ENCODE measurements around the gene PTPRG.
"Not testable (repeated sequence)": the region's sequence is repeated elsewhere in the genome, so short reads cannot be mapped to it uniquely, and the experiment has no call there.

Gene PTPRG

GRCh38 chr3:61802772-61803171 is 241.4 kb downstream of the PTPRG start:
- DNase-seq (ENCODE audit: low read depth): no peak

GRCh38 chr3:61803983-61804382 is 242.6 kb downstream of the PTPRG start:
- DNase-seq (ENCODE audit: low read depth): no peak

DNA sequence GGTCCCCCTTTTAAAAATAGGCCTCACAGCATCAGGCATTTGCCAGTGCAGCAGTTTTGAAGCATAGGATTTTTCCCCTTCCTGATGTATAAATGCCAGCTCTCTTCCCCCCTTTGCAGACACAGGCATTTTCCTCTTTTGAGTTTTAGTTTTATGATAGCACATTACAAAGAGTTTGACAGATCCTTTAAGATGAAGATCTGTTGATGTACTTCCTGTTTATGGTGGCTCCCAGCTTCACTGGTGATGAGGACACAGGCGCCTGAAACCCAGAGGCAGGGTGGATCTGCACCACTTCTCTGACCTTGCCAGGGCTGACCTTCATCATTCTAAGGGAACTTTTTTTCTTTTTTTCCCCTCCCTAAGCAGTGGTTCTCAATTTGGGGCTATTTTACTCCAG is 243.4 kb downstream of the PTPRG start:
- no peak for DNase-seq (ENCODE audit: low read depth)

GRCh38 chr3:61805510-61806080 is 244.2 kb downstream of the PTPRG start:
- no peak for DNase-seq (ENCODE audit: low read depth)

DNA sequence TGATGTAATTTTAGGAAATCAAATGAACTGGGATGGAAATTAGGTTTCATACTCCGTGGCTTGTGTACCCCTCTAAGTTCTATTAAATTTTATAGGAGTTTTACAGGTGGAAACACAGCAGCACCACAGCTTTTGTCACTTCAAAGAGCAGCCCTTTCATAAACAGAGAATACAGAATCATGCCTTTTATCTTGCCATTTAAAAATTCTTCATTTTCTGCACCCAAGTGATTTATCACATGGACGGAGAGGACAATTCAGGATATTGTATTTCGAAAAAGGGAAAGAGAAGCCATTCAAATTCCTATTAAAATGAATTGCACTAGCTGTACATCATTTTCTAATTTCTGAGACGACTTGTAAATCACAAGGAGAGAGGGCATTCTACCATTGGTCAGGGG is 245.4 kb downstream of the PTPRG start:
- no peak for DNase-seq (ENCODE audit: low read depth)

GRCh38 chr3:61807865-61808276 is 246.5 kb downstream of the PTPRG start:
- DNase-seq (ENCODE audit: low read depth): no peak

GRCh38 chr3:61808526-61808925 is 247.2 kb downstream of the PTPRG start:
- no peak for DNase-seq (ENCODE audit: low read depth)

GRCh38 chr3:61808999-61809398 is 247.6 kb downstream of the PTPRG start:
- DNase-seq (ENCODE audit: low read depth): no peak

DNA sequence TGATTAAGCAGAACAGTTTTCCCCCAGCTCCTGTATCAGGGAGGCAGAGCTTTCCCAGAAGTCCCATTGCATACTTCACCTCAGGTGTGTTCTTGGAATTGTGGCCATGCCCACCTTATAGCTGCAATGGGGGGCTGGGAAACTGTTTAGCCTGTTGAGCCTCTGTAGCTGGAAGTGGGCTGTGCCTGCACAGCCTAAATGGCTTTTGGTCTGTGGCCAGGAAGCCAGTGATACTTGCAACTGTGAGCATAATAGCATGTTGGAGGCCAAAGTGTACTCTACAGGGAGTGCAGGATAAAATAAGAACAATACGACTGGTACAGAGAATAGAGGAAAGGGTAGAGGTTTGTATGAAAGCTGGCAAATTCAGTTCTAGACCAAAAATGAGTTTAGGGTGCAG is 248.5 kb downstream of the PTPRG start:
- DNase-seq (ENCODE audit: low read depth): no peak

DNA sequence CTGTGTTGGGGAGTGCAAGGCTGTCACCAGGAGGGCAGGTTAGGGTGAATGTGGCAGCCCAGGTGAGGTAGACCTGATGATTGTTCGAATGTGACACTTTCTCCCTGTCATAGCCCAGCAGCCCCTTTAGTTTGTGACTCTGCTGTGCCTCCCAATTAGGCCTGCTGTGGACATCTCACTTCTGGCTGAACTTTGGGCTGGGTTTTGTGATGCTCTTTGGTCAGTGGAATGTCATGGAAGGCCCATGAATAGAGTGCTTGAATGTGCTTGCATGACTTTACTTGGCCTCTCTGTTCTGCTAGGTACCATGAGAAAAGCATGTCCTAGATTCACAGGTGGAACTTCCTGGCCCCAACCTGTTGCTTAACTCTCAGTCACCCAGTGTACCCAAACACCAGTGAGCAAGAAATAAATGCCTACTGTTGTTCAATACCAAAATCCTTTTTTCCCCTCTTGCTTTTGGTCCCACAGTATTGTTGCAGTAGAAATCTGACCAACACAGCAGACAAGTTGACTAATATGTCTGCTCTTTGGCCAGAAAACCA is 249.7 kb downstream of the PTPRG start:
- no peak for DNase-seq (ENCODE audit: low read depth)

- DNase-seq (ENCODE audit: low read depth): no peak
These were observed 250.3 kb downstream of the PTPRG start for GRCh38 chr3:61811652-61812051.

DNA sequence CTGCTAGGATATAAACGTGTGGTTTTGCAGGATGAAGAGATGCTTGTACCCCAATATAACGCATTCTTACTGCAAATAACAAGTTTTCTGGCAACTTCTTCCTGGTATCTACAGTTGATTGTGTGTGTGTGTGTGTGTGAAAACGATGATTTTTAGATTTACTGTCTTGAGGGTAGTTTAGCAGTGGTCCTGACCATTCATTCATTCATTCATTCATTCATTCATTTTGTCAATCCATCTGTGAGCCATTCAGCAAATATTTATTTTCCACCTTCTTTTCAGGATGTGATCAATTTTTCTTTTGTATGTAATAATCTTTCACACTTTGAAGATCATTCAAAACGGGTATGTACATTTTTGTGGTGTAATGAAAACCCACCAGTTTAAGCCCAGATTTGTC is 250.7 kb downstream of the PTPRG start:
- no peak for DNase-seq (ENCODE audit: low read depth)

- DNase-seq (ENCODE audit: low read depth): no peak
These were observed 251.1 kb downstream of the PTPRG start for GRCh38 chr3:61812517-61812916.

GRCh38 chr3:61813636-61814035 is 252.3 kb downstream of the PTPRG start:
- no peak for DNase-seq (ENCODE audit: low read depth)

DNA sequence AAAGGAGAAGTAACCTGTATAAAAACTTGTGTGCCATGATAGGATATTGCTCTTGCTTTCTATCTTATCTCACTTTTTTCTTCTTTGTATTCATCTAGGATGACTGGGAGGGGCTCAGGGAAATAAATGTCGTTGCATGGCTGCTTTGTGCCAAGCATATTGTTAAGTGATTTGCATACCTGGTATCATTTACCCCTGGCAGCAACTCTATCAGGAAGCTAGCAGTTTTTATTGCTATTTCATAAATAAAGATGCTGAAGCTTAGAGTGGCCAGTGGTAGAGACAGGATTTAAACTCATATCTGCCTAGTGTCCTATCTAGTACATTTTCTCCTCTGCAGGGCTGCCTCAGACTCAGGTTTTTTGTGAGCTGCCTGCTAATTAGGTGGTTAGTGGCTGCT is 253.3 kb downstream of the PTPRG start:
- no peak for DNase-seq (ENCODE audit: low read depth)

DNA sequence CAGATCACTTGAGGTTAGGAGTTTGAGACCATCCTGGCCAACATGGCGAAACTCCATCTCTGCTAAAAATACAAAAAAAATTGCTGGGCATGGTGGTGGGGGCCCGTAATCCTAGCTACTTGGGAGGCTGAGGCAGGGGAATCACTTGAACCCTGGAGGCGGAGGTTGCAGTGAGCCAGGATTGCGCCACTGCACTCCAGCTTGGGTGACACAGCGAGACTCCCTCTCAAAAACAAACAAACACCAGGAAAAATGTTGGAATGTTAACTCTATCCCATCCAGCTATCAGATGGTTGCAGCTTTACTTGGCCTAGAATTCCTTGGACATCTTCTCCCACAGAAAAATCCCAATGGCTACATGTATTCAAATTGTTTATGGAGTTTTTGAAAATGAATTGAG is 254.9 kb downstream of the PTPRG start:
- not testable (repeated sequence) for DNase-seq (ENCODE audit: low read depth)

DNA sequence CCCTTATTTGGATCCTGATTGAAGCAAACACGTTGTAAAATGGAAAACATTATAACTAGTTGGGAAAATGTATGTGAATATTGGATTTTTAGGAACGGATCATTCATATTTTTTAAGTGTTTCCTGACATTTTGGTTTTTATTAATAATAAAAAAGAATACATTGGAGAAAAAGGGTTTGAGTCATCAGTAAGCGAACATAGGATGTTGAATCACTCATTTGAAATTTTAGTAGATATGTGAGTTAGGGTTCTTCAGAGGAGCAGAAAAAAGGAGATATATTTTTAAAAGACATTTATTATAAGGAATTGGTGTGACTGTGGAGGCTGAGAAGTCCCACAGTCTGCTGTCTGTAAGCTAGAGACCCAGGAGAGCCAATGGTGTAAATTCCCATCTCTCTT is 258.5 kb downstream of the PTPRG start:
- DNase-seq (ENCODE audit: low read depth): no peak

GRCh38 chr3:61820306-61820992 is 259.1 kb downstream of the PTPRG start:
- DNase-seq (ENCODE audit: low read depth): no peak

GRCh38 chr3:61821823-61822251 is 260.5 kb downstream of the PTPRG start:
- no peak for DNase-seq (ENCODE audit: low read depth)

DNA sequence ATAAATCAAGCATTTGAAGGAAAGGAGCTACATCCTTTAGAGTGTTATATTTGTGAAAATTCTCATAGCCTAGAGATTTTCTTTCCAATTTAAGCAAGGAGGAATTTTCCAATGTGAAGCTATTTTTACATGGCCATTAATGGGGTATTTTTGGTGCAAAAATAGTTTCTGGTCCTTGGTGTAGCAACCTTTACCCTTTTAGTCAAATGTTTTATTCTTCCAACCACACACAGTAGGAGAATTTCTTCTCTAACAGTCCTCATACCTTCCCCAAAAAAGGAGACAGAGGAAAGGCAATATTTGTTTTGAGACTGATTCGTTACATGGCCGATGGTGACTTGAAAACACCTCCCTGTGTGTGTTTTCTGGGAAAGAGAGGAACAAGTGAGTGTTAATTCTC is 261.2 kb downstream of the PTPRG start:
- no peak for DNase-seq (ENCODE audit: low read depth)

GRCh38 chr3:61824553-61825135 is 263.3 kb downstream of the PTPRG start:
- DNase-seq (ENCODE audit: low read depth): no peak

- no peak for DNase-seq (ENCODE audit: low read depth)
These were observed 264.8 kb downstream of the PTPRG start for GRCh38 chr3:61826161-61826560.

DNA sequence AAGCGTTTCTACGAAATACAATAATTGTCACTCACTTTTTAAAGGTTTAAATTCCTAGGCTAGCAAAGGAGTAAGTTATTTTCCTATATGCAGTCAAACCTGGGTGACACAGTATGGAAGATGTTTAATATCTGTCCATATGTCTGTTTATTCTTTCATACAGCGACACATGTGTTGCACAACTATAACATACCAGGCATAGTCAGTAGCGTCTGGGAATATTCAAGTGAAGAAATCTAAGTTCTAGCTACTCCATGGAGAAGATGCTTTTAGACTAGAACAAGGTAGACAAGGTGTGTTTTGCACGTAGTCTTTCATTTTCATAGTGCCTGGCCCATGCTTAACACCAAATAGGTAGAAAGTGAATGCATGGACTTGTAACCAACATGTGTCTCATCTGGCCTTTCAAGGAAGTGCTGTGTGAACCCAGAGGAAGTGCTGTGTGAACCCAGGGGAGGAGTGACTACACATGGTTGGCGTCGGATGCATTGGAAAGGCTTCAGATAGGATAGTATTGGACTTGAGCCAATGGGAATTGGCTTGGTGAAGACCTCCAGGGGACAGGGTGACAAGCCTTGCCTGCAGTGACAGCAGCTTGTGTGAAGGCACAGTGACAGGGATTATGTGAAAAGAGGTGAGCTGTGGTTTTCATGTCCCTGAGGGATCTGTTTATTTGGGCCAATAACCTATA is 267.0 kb downstream of the PTPRG start:
- DNase-seq (ENCODE audit: low read depth): no peak
